ENCODE results near the gene SLC25A28.
"Not testable (repeated sequence)": the region's sequence is repeated elsewhere in the genome, so short reads cannot be mapped to it uniquely, and the experiment has no call there.

SLC25A28 gene

GRCh38 chr10:99605351-99605750, 14.9 kb downstream of the SLC25A28 start:
- Histone ChIP-seq H3K9me3 (ENCODE audit: control insufficient read depth in 1 of 2, low read length in 2 of 2) (no peaks in the 10 kb centered on the region), H3K27me3 (ENCODE audit: low read depth, low read length) (no peaks in the 10 kb centered on the region), H3K27ac (ENCODE audit: low read length) (no peak overlapping the region), H3K36me3 (ENCODE audit: control insufficient read depth in 1 of 2, insufficient read depth in 2 of 2, low read length in 2 of 2) (peaks cover 11 to 14% of the 10 kb centered on the region in 2 donors), H3K4me3 (ENCODE audit: low read depth in 1 of 2, low read length in 2 of 2) (no peak overlapping the region), H3K4me1 (ENCODE audit: control insufficient read depth in 1 of 2, insufficient read depth in 2 of 2, low read length in 2 of 2) (no peaks in the 10 kb centered on the region)

GRCh38 chr10:99604862-99605261, 15.4 kb downstream of the SLC25A28 start:
- Histone ChIP-seq H3K9me3 (ENCODE audit: control insufficient read depth in 1 of 2, low read length in 2 of 2) (no peaks in the 10 kb centered on the region), H3K27me3 (ENCODE audit: low read depth, low read length) (no peaks in the 10 kb centered on the region), H3K27ac (ENCODE audit: low read length) (no peak overlapping the region), H3K4me3 (ENCODE audit: low read depth in 1 of 2, low read length in 2 of 2) (no peak overlapping the region), H3K4me1 (ENCODE audit: control insufficient read depth in 1 of 2, insufficient read depth in 2 of 2, low read length in 2 of 2) (no peaks in the 10 kb centered on the region), H3K36me3 (ENCODE audit: control insufficient read depth in 1 of 2, insufficient read depth in 2 of 2, low read length in 2 of 2) (peaks cover 6 to 9% of the 10 kb centered on the region in 2 donors)

GRCh38 chr10:99598781-99599509, 21.3 kb downstream of the SLC25A28 start:
- H3K4me1 ChIP-seq (ENCODE audit: control insufficient read depth in 1 of 2, insufficient read depth in 2 of 2, low read length in 2 of 2) = no peaks in the 10 kb centered on the region
- H3K27me3 ChIP-seq (ENCODE audit: low read depth, low read length) = no peaks in the 10 kb centered on the region
- H3K9me3 ChIP-seq (ENCODE audit: control insufficient read depth in 1 of 2, low read length in 2 of 2) = no peaks in the 10 kb centered on the region
- no peak overlapping the region for H3K27ac ChIP-seq (ENCODE audit: low read length)
- no peaks in the 10 kb centered on the region for H3K36me3 ChIP-seq (ENCODE audit: control insufficient read depth in 1 of 2, insufficient read depth in 2 of 2, low read length in 2 of 2)
- H3K4me3 ChIP-seq (ENCODE audit: low read depth in 1 of 2, low read length in 2 of 2) = no peak overlapping the region

- Histone ChIP-seq H3K36me3 (ENCODE audit: control insufficient read depth in 1 of 2, insufficient read depth in 2 of 2, low read length in 2 of 2) (no peaks in the 10 kb centered on the region), H3K27me3 (ENCODE audit: low read depth, low read length) (no peaks in the 10 kb centered on the region), H3K4me3 (ENCODE audit: low read depth in 1 of 2, low read length in 2 of 2) (no peak overlapping the region), H3K27ac (ENCODE audit: low read length) (no peak overlapping the region), H3K9me3 (ENCODE audit: control insufficient read depth in 1 of 2, low read length in 2 of 2) (no peaks in the 10 kb centered on the region), H3K4me1 (ENCODE audit: control insufficient read depth in 1 of 2, insufficient read depth in 2 of 2, low read length in 2 of 2) (no peaks in the 10 kb centered on the region)
These were observed 22.2 kb downstream of the SLC25A28 start for GRCh38 chr10:99598011-99598410.

- H3K4me1 ChIP-seq (ENCODE audit: control insufficient read depth in 1 of 2, insufficient read depth in 2 of 2, low read length in 2 of 2); H3K9me3 ChIP-seq (ENCODE audit: control insufficient read depth in 1 of 2, low read length in 2 of 2); H3K27ac ChIP-seq (ENCODE audit: low read length): not testable (repeated sequence)
These were observed 23.5 kb downstream of the SLC25A28 start for GRCh38 chr10:99596708-99597107.

GRCh38 chr10:99595770-99596465, 24.3 kb downstream of the SLC25A28 start:
- no peak overlapping the region for H3K4me3 ChIP-seq (ENCODE audit: low read depth in 1 of 2, low read length in 2 of 2)
- no peaks in the 10 kb centered on the region for H3K27me3 ChIP-seq (ENCODE audit: low read depth, low read length)
- H3K9me3 ChIP-seq (ENCODE audit: control insufficient read depth in 1 of 2, low read length in 2 of 2) = no peaks in the 10 kb centered on the region
- H3K27ac ChIP-seq (ENCODE audit: low read length) = no peak overlapping the region
- H3K36me3 ChIP-seq (ENCODE audit: control insufficient read depth in 1 of 2, insufficient read depth in 2 of 2, low read length in 2 of 2) = no peaks in the 10 kb centered on the region
- no peaks in the 10 kb centered on the region for H3K4me1 ChIP-seq (ENCODE audit: control insufficient read depth in 1 of 2, insufficient read depth in 2 of 2, low read length in 2 of 2)

More at GRCh38 chr10:99596708-99597107, 23.5 kb downstream of the SLC25A28 start:
- not testable (repeated sequence) for H3K36me3 ChIP-seq (ENCODE audit: control insufficient read depth in 1 of 2, insufficient read depth in 2 of 2, low read length in 2 of 2); H3K27me3 ChIP-seq (ENCODE audit: low read depth, low read length); H3K4me3 ChIP-seq (ENCODE audit: low read depth in 1 of 2, low read length in 2 of 2)

GRCh38 chr10:99595236-99595635, 25.0 kb downstream of the SLC25A28 start:
- Histone ChIP-seq H3K9me3 (ENCODE audit: control insufficient read depth in 1 of 2, low read length in 2 of 2) (no peaks in the 10 kb centered on the region), H3K27me3 (ENCODE audit: low read depth, low read length) (no peaks in the 10 kb centered on the region), H3K27ac (ENCODE audit: low read length) (no peak overlapping the region), H3K4me3 (ENCODE audit: low read depth in 1 of 2, low read length in 2 of 2) (no peak overlapping the region), H3K36me3 (ENCODE audit: control insufficient read depth in 1 of 2, insufficient read depth in 2 of 2, low read length in 2 of 2) (no peaks in the 10 kb centered on the region), H3K4me1 (ENCODE audit: control insufficient read depth in 1 of 2, insufficient read depth in 2 of 2, low read length in 2 of 2) (no peaks in the 10 kb centered on the region)

- no peak overlapping the region for H3K4me3 ChIP-seq (ENCODE audit: low read depth in 1 of 2, low read length in 2 of 2)
- H3K9me3 ChIP-seq (ENCODE audit: control insufficient read depth in 1 of 2, low read length in 2 of 2) = no peaks in the 10 kb centered on the region
- no peak overlapping the region for H3K27ac ChIP-seq (ENCODE audit: low read length)
These were observed 26.9 kb downstream of the SLC25A28 start for GRCh38 chr10:99593312-99593711.

GRCh38 chr10:99590799-99591198, 29.4 kb downstream of the SLC25A28 start:
- Histone ChIP-seq H3K9me3 (ENCODE audit: control insufficient read depth in 1 of 2, low read length in 2 of 2) (no peaks in the 10 kb centered on the region), H3K27me3 (ENCODE audit: low read depth, low read length) (no peaks in the 10 kb centered on the region), H3K27ac (ENCODE audit: low read length) (no peak overlapping the region), H3K36me3 (ENCODE audit: control insufficient read depth in 1 of 2, insufficient read depth in 2 of 2, low read length in 2 of 2) (no peaks in the 10 kb centered on the region), H3K4me3 (ENCODE audit: low read depth in 1 of 2, low read length in 2 of 2) (no peak overlapping the region), H3K4me1 (ENCODE audit: control insufficient read depth in 1 of 2, insufficient read depth in 2 of 2, low read length in 2 of 2) (no peaks in the 10 kb centered on the region)

More at GRCh38 chr10:99593312-99593711, 26.9 kb downstream of the SLC25A28 start:
- no peaks in the 10 kb centered on the region for H3K4me1 ChIP-seq (ENCODE audit: control insufficient read depth in 1 of 2, insufficient read depth in 2 of 2, low read length in 2 of 2)
- H3K27me3 ChIP-seq (ENCODE audit: low read depth, low read length) = no peaks in the 10 kb centered on the region
- no peaks in the 10 kb centered on the region for H3K36me3 ChIP-seq (ENCODE audit: control insufficient read depth in 1 of 2, insufficient read depth in 2 of 2, low read length in 2 of 2)

- Histone ChIP-seq H3K27ac (ENCODE audit: low read length) (no peak overlapping the region), H3K36me3 (ENCODE audit: control insufficient read depth in 1 of 2, insufficient read depth in 2 of 2, low read length in 2 of 2) (no peaks in the 10 kb centered on the region), H3K27me3 (ENCODE audit: low read depth, low read length) (no peaks in the 10 kb centered on the region), H3K9me3 (ENCODE audit: control insufficient read depth in 1 of 2, low read length in 2 of 2) (no peaks in the 10 kb centered on the region), H3K4me1 (ENCODE audit: control insufficient read depth in 1 of 2, insufficient read depth in 2 of 2, low read length in 2 of 2) (no peaks in the 10 kb centered on the region), H3K4me3 (ENCODE audit: low read depth in 1 of 2, low read length in 2 of 2) (no peak overlapping the region)
These were observed 36.6 kb downstream of the SLC25A28 start for GRCh38 chr10:99583687-99584086.

- H3K9me3 ChIP-seq (ENCODE audit: control insufficient read depth in 1 of 2, low read length in 2 of 2) = no peaks in the 10 kb centered on the region
- H3K27ac ChIP-seq (ENCODE audit: low read length) = no peak overlapping the region
- no peaks in the 10 kb centered on the region for H3K27me3 ChIP-seq (ENCODE audit: low read depth, low read length)
- no peak overlapping the region for H3K4me3 ChIP-seq (ENCODE audit: low read depth in 1 of 2, low read length in 2 of 2)
- no peaks in the 10 kb centered on the region for H3K4me1 ChIP-seq (ENCODE audit: control insufficient read depth in 1 of 2, insufficient read depth in 2 of 2, low read length in 2 of 2)
- no peaks in the 10 kb centered on the region for H3K36me3 ChIP-seq (ENCODE audit: control insufficient read depth in 1 of 2, insufficient read depth in 2 of 2, low read length in 2 of 2)
These were observed 37.9 kb downstream of the SLC25A28 start for GRCh38 chr10:99582255-99582770.
